ENCODE results near the gene METTL13.

METTL13 gene

GRCh38 chr1:171753182-171753581 lies 28.3 kb upstream of the METTL13 start:
- no peak overlapping the region for H3K9ac ChIP-seq (ENCODE audit: low read depth, low read length, poor library complexity)
- no CpG with 5 or more reads among the region's 2 CpGs for WGBS, 2 donors (ENCODE audit: extremely low coverage in 2 of 2, insufficient read length in 2 of 2, insufficient replicate concordance in 1 of 2)
- no peaks in the 10 kb centered on the region for H3K79me1 ChIP-seq (ENCODE audit: low read depth, low read length)
- no peak for DNase-seq (ENCODE audit: low spot score)
- H2BK12ac ChIP-seq (ENCODE audit: low read length): no peak overlapping the region
- H3K4ac ChIP-seq (ENCODE audit: low read length): no peak overlapping the region
- no peak overlapping the region for H3K18ac ChIP-seq (ENCODE audit: low read length)
- H2AFZ ChIP-seq (ENCODE audit: low read length): no peak overlapping the region
- no peak overlapping the region for H3K27ac ChIP-seq (replicated peaks; ENCODE audit: low read length)
- no peak overlapping the region for H3K4me2 ChIP-seq (ENCODE audit: insufficient read depth, low read length, poor library complexity, severe bottlenecking)
- H3K4me1 ChIP-seq (ENCODE audit: control insufficient read depth in 2 of 2, insufficient read depth in 1 of 2, low read depth in 1 of 2, low read length in 2 of 2): no peaks in the 10 kb centered on the region
- no peak overlapping the region for H4K91ac ChIP-seq (ENCODE audit: low read depth, low read length, poor library complexity)
- H3K9me3 ChIP-seq (replicated peaks in 1 of 2; ENCODE audit: control insufficient read depth in 2 of 2, insufficient read depth in 1 of 2, low read depth in 1 of 2, low read length in 2 of 2): peaks cover 0 to 2% of the 10 kb centered on the region in 2 donors
- no peak overlapping the region for H2BK120ac ChIP-seq (ENCODE audit: low read depth, low read length)
- no peak overlapping the region for H3K14ac ChIP-seq (ENCODE audit: low read length)
- no peak overlapping the region for H3K4me3 ChIP-seq (ENCODE audit: low read length in 2 of 2)
- no peak overlapping the region for H2BK5ac ChIP-seq (ENCODE audit: low read length)
- H2AK5ac ChIP-seq (ENCODE audit: low read depth, low read length): no peak overlapping the region
- no peaks in the 10 kb centered on the region for H3K36me3 ChIP-seq (replicated peaks in 1 of 2; ENCODE audit: control insufficient read depth in 2 of 2, insufficient read depth in 2 of 2, low read length in 2 of 2)
- no peak overlapping the region for H2BK15ac ChIP-seq (ENCODE audit: low read length)
- no peak overlapping the region for H4K8ac ChIP-seq (ENCODE audit: low read depth, low read length)
- peaks cover 0 to 5% (median 0%) of the 10 kb centered on the region in 3 experiments for H3K27me3 ChIP-seq (ENCODE audit: control insufficient read depth in 3 of 3, insufficient read depth in 3 of 3, low read depth in 1 of 3, low read length in 3 of 3)
- no peak overlapping the region for H3K23ac ChIP-seq (ENCODE audit: low read depth, low read length, poor library complexity)

- H4K8ac ChIP-seq (ENCODE audit: low read depth, low read length): no peak overlapping the region
- no peak overlapping the region for H3K23ac ChIP-seq (ENCODE audit: low read depth, low read length, poor library complexity)
- H3K9ac ChIP-seq (ENCODE audit: low read depth, low read length, poor library complexity): no peak overlapping the region
- no peak overlapping the region for H3K4me3 ChIP-seq (ENCODE audit: low read length in 2 of 2)
- H2AFZ ChIP-seq (ENCODE audit: low read length): peak overlapping the region; percentile 65
- DNase-seq (ENCODE audit: low spot score): no peak
- H3K27ac ChIP-seq (replicated peaks; ENCODE audit: low read length): no peak overlapping the region
- no peak overlapping the region for H2BK120ac ChIP-seq (ENCODE audit: low read depth, low read length)
- H4K91ac ChIP-seq (ENCODE audit: low read depth, low read length, poor library complexity): no peak overlapping the region
- no peak overlapping the region for H2BK12ac ChIP-seq (ENCODE audit: low read length)
- H3K9me3 ChIP-seq (replicated peaks in 1 of 2; ENCODE audit: control insufficient read depth in 2 of 2, insufficient read depth in 1 of 2, low read depth in 1 of 2, low read length in 2 of 2): peaks cover 0 to 2% of the 10 kb centered on the region in 2 donors
- no peak overlapping the region for H3K14ac ChIP-seq (ENCODE audit: low read length)
- H3K36me3 ChIP-seq (replicated peaks in 1 of 2; ENCODE audit: control insufficient read depth in 2 of 2, insufficient read depth in 2 of 2, low read length in 2 of 2): no peaks in the 10 kb centered on the region
- peaks cover 0 to 10% (median 0%) of the 10 kb centered on the region in 3 experiments for H3K27me3 ChIP-seq (ENCODE audit: control insufficient read depth in 3 of 3, insufficient read depth in 3 of 3, low read depth in 1 of 3, low read length in 3 of 3)
- H2BK15ac ChIP-seq (ENCODE audit: low read length): no peak overlapping the region
- H3K4me1 ChIP-seq (ENCODE audit: control insufficient read depth in 2 of 2, insufficient read depth in 1 of 2, low read depth in 1 of 2, low read length in 2 of 2): no peaks in the 10 kb centered on the region
- H3K79me1 ChIP-seq (ENCODE audit: low read depth, low read length): no peaks in the 10 kb centered on the region
- whole genome bisulfite sequencing, 2 donors (ENCODE audit: extremely low coverage in 2 of 2, insufficient read length in 2 of 2, insufficient replicate concordance in 1 of 2): no CpG with 5 or more reads among the region's 4 CpGs
- no peak overlapping the region for H3K4me2 ChIP-seq (ENCODE audit: insufficient read depth, low read length, poor library complexity, severe bottlenecking)
- no peak overlapping the region for H2AK5ac ChIP-seq (ENCODE audit: low read depth, low read length)
- H2BK5ac ChIP-seq (ENCODE audit: low read length): no peak overlapping the region
- no peak overlapping the region for H3K4ac ChIP-seq (ENCODE audit: low read length)
- H3K18ac ChIP-seq (ENCODE audit: low read length): no peak overlapping the region
Measured at GRCh38 chr1:171753685-171754352, 27.6 kb upstream of the METTL13 start.

DNA sequence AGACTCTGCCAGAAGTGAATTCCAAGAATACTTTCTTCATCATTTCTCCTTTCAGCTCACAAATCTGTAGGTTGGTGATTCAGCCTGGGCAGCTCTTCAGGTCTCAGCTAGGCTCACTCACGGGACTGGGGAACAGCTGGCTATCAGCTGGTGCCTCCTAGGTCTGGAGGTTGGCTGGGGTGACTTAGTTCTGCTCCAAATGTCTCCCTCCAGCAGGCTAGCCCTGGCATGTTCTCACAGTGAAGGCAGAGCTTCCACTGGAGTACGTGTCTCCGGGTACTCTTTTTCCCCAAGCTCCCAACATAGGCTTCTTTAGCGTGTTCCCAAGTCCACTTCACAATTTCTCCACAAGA lies 27.1 kb upstream of the METTL13 start:
- Histone ChIP-seq H3K18ac (ENCODE audit: low read length) (no peak overlapping the region), H3K79me1 (ENCODE audit: low read depth, low read length) (no peaks in the 10 kb centered on the region), H2AK5ac (ENCODE audit: low read depth, low read length) (no peak overlapping the region), H2BK5ac (ENCODE audit: low read length) (no peak overlapping the region), H3K23ac (ENCODE audit: low read depth, low read length, poor library complexity) (no peak overlapping the region), H4K8ac (ENCODE audit: low read depth, low read length) (no peak overlapping the region), H3K4me2 (ENCODE audit: insufficient read depth, low read length, poor library complexity, severe bottlenecking) (no peak overlapping the region), H3K14ac (ENCODE audit: low read length) (no peak overlapping the region), H3K4me3 (ENCODE audit: low read length in 2 of 2) (no peak overlapping the region), H2BK12ac (ENCODE audit: low read length) (no peak overlapping the region), H2AFZ (ENCODE audit: low read length) (peak overlapping the region; percentile 65), H3K9ac (ENCODE audit: low read depth, low read length, poor library complexity) (no peak overlapping the region), H3K4ac (ENCODE audit: low read length) (no peak overlapping the region), H3K9me3 (replicated peaks in 1 of 2; ENCODE audit: control insufficient read depth in 2 of 2, insufficient read depth in 1 of 2, low read depth in 1 of 2, low read length in 2 of 2) (peaks cover 0 to 2% of the 10 kb centered on the region in 2 donors), H3K4me1 (ENCODE audit: control insufficient read depth in 2 of 2, insufficient read depth in 1 of 2, low read depth in 1 of 2, low read length in 2 of 2) (no peaks in the 10 kb centered on the region), H4K91ac (ENCODE audit: low read depth, low read length, poor library complexity) (no peak overlapping the region), H2BK15ac (ENCODE audit: low read length) (no peak overlapping the region), H3K36me3 (replicated peaks in 1 of 2; ENCODE audit: control insufficient read depth in 2 of 2, insufficient read depth in 2 of 2, low read length in 2 of 2) (no peaks in the 10 kb centered on the region), H3K27ac (replicated peaks; ENCODE audit: low read length) (no peak overlapping the region), H2BK120ac (ENCODE audit: low read depth, low read length) (no peak overlapping the region), H3K27me3 (ENCODE audit: control insufficient read depth in 3 of 3, insufficient read depth in 3 of 3, low read depth in 1 of 3, low read length in 3 of 3) (peaks cover 0 to 10% (median 0%) of the 10 kb centered on the region in 3 experiments)
- WGBS, 2 donors (ENCODE audit: extremely low coverage in 2 of 2, insufficient read length in 2 of 2, insufficient replicate concordance in 1 of 2): no CpG with 5 or more reads among the region's 4 CpGs
- DNase-seq (ENCODE audit: low spot score): no peak

GRCh38 chr1:171754971-171755370 lies 26.5 kb upstream of the METTL13 start:
- no peak overlapping the region for H2AK5ac ChIP-seq (ENCODE audit: low read depth, low read length)
- no peak overlapping the region for H3K14ac ChIP-seq (ENCODE audit: low read length)
- no peak overlapping the region for H3K4me2 ChIP-seq (ENCODE audit: insufficient read depth, low read length, poor library complexity, severe bottlenecking)
- DNase-seq (ENCODE audit: low spot score): no peak
- H3K9ac ChIP-seq (ENCODE audit: low read depth, low read length, poor library complexity): no peak overlapping the region
- no peak overlapping the region for H4K91ac ChIP-seq (ENCODE audit: low read depth, low read length, poor library complexity)
- H3K27ac ChIP-seq (replicated peaks; ENCODE audit: low read length): no peak overlapping the region
- no peaks in the 10 kb centered on the region for H3K4me1 ChIP-seq (ENCODE audit: control insufficient read depth in 2 of 2, insufficient read depth in 1 of 2, low read depth in 1 of 2, low read length in 2 of 2)
- H2AFZ ChIP-seq (ENCODE audit: low read length): peak overlapping the region; percentile 65
- no peaks in the 10 kb centered on the region for H3K36me3 ChIP-seq (replicated peaks in 1 of 2; ENCODE audit: control insufficient read depth in 2 of 2, insufficient read depth in 2 of 2, low read length in 2 of 2)
- no peak overlapping the region for H2BK12ac ChIP-seq (ENCODE audit: low read length)
- no peak overlapping the region for H2BK5ac ChIP-seq (ENCODE audit: low read length)
- H3K27me3 ChIP-seq (ENCODE audit: control insufficient read depth in 3 of 3, insufficient read depth in 3 of 3, low read depth in 1 of 3, low read length in 3 of 3): peaks cover 0 to 10% (median 0%) of the 10 kb centered on the region in 3 experiments
- no peak overlapping the region for H2BK120ac ChIP-seq (ENCODE audit: low read depth, low read length)
- H3K23ac ChIP-seq (ENCODE audit: low read depth, low read length, poor library complexity): no peak overlapping the region
- H3K18ac ChIP-seq (ENCODE audit: low read length): no peak overlapping the region
- no CpG with 5 or more reads among the region's 1 CpG for WGBS, 2 donors (ENCODE audit: extremely low coverage in 2 of 2, insufficient read length in 2 of 2, insufficient replicate concordance in 1 of 2)
- no peak overlapping the region for H3K4me3 ChIP-seq (ENCODE audit: low read length in 2 of 2)
- H3K79me1 ChIP-seq (ENCODE audit: low read depth, low read length): no peaks in the 10 kb centered on the region
- H2BK15ac ChIP-seq (ENCODE audit: low read length): no peak overlapping the region
- H3K9me3 ChIP-seq (replicated peaks in 1 of 2; ENCODE audit: control insufficient read depth in 2 of 2, insufficient read depth in 1 of 2, low read depth in 1 of 2, low read length in 2 of 2): peaks cover 0 to 2% of the 10 kb centered on the region in 2 donors
- H4K8ac ChIP-seq (ENCODE audit: low read depth, low read length): no peak overlapping the region
- H3K4ac ChIP-seq (ENCODE audit: low read length): no peak overlapping the region
